Measurements from ENCODE around the gene B3GNT3. TPM values are rescaled to one million over a fixed set of nuclear protein-coding genes. Genes with fewer than 3 reads are reported as not detected.

Gene B3GNT3
- total and polyA plus RNA-seq, 2 of the 13 experiments (the other 11 are each of a cell fraction or from before 2014, with no cell fraction given): 0.86 to 4.0 TPM

DNA sequence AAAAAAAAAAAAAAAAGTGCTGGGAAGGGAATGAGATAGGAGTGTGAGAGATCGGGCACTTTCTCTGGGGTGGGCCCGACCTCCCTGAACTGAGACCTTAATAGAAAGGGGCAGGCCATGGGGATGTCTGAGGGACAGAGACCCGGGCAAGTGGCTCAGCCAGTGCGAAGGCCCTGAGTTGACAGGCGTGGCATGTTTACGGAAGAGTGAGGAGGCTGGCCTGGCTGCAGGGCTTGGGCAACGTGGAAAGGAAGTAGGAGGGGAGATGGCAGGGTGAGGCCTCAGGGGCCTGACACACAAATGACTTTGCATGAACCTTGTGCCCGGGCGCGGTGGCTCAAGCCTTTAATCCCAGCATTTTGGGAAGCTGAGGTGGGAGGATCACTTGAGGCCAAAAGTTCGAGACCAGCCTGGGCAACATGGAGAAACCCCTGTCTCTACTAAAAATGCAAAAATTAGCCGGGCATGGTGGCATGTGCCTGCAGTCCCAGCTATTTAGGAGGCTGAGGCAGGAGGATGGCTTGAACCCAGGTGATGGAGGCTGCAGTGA lies 29.8 kb upstream of the B3GNT3 start (continued):
- TF ChIP-seq ZUFSP (CRISPR knock-in tag; IDR thresholded peaks at IDR 0.05; ENCODE audit: borderline replicate concordance) (no peak), ZNF652 (CRISPR knock-in tag; IDR thresholded peaks at IDR 0.05; ENCODE audit: borderline replicate concordance, low read depth) (no peak), ASH2L (IDR thresholded peaks at IDR 0.05; ENCODE audit: insufficient read length, low read depth, low read length) (no peak), ZBTB38 (CRISPR knock-in tag; IDR thresholded peaks at IDR 0.05) (no peak), XBP1 (CRISPR knock-in tag; IDR thresholded peaks at IDR 0.05) (no peak), PRDM10 (CRISPR knock-in tag; IDR thresholded peaks at IDR 0.05; ENCODE audit: low read depth) (no peak), ZNF7 (CRISPR knock-in tag; IDR thresholded peaks at IDR 0.05) (no peak), GMEB1 (CRISPR knock-in tag; IDR thresholded peaks at IDR 0.05; ENCODE audit: borderline replicate concordance) (no peak), ZNF607 (CRISPR knock-in tag; IDR thresholded peaks at IDR 0.05; ENCODE audit: borderline replicate concordance) (no peak), IKZF4 (CRISPR knock-in tag; IDR thresholded peaks at IDR 0.05; ENCODE audit: borderline replicate concordance, low read depth, not compliant biosample characterization) (no peak), KAT8 (CRISPR knock-in tag; IDR thresholded peaks at IDR 0.05) (peak; percentile 82), KDM2A (CRISPR knock-in tag; IDR thresholded peaks at IDR 0.05; ENCODE audit: borderline replicate concordance, low read depth) (peak; percentile 48; the same call in 1 of the 2 replicates), PLSCR1 (CRISPR knock-in tag; IDR thresholded peaks at IDR 0.05; ENCODE audit: borderline replicate concordance) (no peak), SP5 (CRISPR knock-in tag; IDR thresholded peaks at IDR 0.05; ENCODE audit: borderline replicate concordance, low read depth) (peak; percentile 97)
- TF ChIP-seq, protein P1, sequence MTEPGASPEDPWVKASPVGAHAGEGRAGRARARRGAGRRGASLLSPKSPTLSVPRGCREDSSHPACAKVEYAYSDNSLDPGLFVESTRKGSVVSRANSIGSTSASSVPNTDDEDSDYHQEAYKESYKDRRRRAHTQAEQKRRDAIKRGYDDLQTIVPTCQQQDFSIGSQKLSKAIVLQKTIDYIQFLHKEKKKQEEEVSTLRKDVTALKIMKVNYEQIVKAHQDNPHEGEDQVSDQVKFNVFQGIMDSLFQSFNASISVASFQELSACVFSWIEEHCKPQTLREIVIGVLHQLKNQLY (CRISPR knock-in tag; IDR thresholded peaks at IDR 0.05): peak; percentile 82; the same call in 1 of the 2 replicates
- TF ChIP-seq, protein P2, sequence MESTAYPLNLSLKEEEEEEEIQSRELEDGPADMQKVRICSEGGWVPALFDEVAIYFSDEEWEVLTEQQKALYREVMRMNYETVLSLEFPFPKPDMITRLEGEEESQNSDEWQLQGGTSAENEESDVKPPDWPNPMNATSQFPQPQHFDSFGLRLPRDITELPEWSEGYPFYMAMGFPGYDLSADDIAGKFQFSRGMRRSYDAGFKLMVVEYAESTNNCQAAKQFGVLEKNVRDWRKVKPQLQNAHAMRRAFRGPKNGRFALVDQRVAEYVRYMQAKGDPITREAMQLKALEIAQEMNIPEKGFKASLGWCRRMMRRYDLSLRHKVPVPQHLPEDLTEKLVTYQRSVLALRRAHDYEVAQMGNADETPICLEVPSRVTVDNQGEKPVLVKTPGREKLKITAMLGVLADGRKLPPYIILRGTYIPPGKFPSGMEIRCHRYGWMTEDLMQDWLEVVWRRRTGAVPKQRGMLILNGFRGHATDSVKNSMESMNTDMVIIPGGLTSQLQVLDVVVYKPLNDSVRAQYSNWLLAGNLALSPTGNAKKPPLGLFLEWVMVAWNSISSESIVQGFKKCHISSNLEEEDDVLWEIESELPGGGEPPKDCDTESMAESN (CRISPR knock-in tag; conservative IDR thresholded peaks at IDR 0.05): no peak

All from HepG2 (cell line).